ENCODE data around the gene MINDY4B.

MINDY4B gene

DNA sequence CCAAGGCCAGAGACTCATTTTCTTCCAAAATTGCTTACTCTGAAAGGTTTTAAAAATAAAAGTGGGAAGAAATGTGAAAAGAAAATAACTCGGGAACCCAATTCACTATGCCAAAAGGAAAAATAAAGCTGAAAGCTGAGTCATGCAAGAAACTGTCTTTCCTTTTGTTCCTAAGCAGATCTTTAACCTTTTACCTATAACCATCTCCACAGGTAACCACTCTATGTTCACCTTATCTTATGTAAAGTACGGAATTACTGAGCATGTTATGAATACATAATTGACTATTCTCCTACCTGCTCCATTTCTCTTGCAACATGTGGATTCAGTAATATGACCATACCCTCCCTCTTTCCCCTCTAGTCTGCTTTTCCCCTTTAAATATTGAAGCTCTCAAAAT is 62.0 kb downstream of the MINDY4B start:
- DNase-seq, result no peak

DNA sequence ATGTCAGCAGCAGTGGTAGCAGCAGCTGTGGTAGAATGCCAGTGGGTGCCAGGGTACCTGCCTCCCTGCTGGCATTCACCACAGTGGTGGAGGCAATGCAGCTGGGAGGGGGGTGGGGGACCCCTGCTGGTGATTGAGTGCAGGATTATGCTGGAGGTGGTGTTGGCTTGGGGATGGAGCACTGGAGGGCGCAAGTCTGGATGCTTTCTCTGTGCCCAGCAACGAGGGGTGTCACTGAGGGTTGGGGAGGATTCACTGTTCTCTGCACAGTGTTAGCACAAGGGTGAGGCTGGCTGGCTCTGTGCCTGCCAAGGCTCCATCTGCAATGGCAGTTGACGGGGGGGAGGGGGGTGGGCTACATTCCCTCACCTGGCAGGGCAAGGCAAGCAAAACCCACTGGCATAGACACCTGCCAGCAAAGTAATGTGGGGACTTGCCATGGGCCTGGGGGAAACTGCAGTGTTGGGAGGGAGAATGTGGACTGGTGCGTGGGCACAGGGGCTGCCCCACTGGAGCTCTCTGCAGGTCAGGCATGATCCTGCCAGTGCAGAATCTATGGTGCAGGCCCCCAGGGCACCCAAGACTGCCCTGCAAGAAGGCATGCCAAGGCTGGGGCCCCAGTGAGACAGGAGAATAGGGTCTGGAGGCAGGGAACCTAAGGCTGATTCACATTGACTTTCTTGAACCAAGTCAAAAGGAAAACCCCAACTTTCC is 64.3 kb downstream of the MINDY4B start:
- DNase-seq, result no peak

DNA sequence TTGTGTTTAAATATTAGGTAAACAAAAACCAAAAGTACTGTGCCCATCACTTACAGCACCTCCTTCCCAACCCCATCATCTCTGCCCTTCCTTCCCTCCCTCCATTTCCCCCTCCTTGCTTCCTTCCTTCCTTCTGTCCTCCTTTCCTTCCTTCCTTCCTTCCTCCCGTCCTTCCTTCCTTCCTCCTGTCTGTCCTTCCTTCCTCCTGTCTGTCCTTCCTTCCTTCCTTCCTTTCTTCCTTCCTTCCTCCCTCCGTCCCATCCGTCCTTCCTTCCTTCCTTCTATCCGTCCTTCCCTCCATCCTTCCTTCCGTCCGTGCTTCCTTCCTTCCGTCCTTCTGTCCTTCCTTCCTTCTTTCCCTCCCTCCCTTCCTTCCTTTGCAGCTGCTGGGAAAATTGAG is 74.5 kb downstream of the MINDY4B start:
- DNase-seq, result no peak

DNA sequence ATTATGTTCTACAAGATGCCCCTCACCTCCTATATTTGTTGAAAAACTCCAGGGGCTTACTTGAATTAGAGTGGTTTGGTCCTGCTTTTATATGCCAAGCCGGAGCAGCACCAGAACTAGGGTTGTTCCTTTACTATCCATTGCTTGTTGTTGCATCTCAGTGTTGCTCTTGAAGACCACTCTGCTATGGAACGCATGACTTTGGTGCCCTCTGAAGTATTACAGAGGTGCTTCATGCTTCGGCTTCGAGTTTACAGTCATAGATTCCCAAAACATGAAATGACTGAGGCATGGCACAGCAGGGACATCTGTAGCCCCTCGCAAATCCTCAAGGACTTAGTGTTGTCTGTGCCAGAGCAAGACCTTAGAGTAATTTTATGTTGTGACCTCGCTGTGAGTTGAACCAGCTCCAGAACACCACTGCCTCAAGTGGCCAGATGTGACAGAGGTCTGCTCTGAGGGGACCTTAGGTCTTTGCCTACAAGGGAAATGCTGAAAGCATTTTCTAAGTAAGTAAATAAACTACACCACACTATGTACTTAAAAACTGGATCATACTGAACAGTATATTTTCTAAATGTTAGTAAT is 75.1 kb downstream of the MINDY4B start:
- DNase-seq, result no peak

DNA sequence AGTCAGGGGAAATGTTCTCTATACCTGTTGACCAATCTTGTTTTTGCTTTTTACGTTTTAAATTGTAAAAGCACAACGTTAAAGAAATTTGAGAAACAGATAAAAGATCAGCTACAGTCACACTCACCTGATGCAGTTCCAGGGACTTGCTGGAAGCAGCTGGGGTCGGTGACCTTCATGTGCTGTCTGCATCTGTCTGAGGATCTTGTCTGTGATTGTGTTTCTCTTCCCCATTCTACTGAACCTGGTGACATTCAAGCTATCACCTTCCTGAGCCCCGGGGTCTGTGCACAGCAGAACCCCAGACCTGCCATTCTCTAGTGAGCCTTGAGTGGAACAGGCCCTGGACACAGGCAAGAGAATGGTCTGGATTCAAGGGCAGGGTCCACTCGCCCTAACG is 75.8 kb downstream of the MINDY4B start:
- no peak for DNase-seq

DNA sequence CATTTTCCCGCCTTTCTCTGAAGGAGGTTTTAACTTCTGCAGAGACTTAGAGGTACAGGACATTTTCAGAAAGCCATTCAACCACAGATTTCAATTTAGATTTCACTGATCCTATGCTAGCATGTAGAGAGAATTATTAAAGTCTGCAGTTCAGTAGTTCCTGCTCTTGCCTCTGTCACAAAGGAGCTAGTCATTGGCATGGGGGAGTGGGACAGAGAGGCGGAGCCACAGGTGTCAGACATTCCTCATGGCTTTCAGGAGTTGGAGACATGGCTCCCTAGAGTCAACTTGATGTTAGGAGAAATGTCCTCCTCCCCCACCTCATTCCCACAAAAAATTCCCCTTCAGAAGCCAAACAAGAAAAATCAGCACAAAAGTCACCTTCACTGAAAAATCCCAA is 76.2 kb downstream of the MINDY4B start:
- no peak for DNase-seq

DNA sequence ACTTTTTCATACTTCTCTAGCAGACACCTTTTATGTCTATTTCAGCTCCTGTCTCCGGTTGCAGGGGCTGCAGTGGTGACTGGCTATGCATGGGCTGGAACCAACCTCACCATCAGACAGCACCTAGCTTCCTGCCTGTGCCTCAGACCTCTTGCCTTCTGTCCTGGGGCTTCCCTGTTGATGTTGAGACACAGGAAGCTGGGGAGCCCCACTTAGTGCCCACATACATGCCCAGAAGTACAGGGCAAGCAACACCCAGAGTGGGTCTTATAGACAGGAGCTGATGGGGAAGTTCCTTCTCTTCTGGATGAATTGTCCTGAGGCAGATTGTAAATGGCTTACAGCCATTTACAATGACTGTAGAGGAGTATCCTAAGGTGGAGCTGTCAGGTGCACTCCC is 77.0 kb downstream of the MINDY4B start:
- no peak for DNase-seq

DNA sequence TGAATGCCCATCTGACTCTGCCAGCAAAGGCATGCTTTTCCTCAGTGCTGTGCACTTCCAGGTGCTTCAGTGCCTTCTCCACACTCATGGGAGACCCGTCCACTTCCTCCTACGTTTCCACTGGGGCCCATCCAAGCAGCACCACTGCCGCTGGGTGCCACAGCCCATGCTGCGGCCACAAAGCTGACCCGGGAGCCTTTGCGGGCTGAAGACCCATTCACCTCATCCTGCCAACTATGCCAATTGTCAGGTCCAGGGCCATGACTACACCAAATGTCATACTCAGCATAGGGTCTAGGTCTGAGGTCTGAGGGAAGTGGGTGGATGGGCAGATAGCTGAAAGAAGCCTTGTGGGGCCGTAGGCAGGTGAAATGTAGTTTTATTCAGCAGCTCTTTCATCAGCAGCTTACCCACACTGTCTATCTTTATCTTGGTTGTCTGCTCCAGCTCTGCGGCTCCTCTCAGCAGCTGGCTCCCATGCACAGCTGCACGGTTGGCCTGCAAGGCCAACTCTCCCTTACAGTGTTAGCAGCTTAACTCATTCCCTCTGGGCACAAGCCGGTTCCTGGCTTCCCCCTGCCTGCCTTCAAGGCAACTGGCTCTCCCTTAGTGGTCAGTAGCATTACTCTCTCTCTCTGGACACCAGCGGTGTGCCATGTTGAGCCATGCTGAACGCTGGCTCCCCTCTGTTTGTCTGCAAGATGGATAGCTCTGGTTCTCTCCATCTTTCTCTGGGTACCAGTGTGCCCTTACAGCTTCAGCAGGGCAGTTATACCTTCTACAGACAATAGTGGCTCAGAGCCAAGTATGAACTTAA is 78.6 kb downstream of the MINDY4B start:
- DNase-seq, result no peak

DNA sequence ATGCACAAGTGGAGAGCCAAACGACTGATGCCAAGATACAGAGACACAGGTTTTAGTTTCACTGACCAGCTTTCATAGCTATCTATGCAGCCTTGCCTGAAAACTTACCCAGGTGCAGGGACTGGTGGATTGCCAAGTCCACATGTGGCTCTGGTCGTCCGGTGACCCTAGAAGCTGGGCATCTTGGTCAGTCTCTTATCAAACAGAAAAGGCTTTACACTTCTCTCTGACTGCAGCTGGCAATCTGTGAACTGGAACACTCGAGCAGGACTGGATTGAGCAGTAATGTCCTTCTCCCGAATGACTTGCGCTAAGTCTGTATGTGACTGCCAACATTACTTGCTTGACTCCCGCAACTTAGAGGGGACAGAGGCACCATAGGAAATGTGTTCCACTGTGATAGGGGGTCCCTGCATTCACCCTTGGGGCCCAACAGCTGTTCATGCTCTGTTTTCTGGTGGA is 79.3 kb downstream of the MINDY4B start:
- DNase-seq, result no peak

DNA sequence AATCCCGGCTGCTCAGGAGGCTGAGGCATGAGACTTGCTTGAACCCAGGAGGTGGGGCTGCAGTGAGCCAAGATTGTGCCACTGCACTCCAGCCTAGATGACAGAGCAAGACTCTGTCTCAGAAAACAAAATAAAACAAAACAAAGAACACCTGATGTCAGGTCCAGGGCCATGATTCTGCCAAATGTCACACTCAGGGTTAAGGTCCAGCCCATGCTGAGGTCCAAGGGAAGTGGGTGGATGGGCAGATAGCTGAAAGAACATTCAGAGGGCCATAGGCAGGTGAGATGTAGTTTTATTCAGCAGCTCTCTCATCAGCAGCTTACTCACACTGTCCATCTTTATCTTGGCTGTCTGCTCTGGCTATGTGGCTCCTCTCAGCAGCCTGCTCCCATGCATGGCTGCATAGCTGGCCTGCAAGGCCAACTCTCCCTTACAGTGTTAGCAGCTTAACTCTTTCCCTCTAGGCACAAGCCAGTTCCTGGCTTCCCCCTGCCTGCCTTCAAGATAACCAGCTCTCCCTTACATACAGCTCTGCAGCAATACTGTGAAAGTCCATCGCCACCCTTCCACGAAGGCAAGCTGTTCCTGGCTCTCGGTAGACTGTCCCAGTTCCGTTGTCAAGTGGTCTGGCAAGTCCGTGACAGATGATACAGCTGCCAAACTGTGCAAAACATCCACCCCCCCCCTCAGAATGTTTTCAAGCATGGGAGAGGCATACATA is 79.9 kb downstream of the MINDY4B start:
- DNase-seq, result no peak

DNA sequence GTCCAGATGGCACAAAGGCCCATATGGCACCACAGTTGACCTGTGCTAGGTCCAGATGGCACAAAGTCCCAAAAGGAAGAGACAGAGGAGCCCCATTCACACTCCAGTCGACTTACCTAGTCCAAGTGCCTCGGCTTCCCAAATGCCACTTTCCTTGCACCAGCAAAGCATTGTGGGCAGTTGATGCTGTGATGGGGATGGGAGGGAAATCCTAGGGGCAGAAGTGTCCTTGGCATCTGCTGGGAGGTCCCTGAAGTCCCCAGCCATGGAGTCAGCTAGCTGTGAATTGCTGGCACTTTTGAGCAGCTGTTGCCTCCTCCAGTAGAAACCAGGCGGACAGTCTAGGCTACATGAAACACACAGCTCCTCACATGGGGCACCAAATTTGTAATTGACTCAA is 82.0 kb downstream of the MINDY4B start:
- DNase-seq, result no peak

DNA sequence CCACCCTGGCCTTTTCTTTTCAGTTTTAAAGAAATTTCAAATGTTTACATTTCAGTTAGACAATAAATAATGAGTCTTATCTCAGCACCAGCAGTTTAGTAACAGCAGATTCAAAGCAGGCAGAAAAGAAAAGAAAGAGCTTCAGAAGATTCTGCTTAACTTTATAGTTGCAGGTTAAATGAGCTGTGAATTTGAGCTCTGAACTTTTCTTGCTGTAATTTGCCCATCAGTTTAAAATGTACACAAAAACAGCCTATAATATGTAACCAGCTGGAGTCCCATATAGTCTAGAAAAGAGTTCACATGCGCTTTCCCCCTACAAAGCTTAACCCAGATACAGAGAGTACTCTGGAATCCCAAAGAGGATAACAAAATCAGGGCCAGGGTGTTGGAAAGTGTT is 82.6 kb downstream of the MINDY4B start:
- DNase-seq, result no peak
